ENCODE measurements around the gene FBXO24. TPM values are rescaled to one million over a fixed set of nuclear protein-coding genes. Genes with fewer than 3 reads are reported as not detected.

FBXO24 gene
- total and polyA plus RNA-seq, 9 of the 15 experiments (the other 6 are each of a cell fraction or from before 2014, with no cell fraction given), result 0.17 to 0.95 (median 0.50) TPM

DNA sequence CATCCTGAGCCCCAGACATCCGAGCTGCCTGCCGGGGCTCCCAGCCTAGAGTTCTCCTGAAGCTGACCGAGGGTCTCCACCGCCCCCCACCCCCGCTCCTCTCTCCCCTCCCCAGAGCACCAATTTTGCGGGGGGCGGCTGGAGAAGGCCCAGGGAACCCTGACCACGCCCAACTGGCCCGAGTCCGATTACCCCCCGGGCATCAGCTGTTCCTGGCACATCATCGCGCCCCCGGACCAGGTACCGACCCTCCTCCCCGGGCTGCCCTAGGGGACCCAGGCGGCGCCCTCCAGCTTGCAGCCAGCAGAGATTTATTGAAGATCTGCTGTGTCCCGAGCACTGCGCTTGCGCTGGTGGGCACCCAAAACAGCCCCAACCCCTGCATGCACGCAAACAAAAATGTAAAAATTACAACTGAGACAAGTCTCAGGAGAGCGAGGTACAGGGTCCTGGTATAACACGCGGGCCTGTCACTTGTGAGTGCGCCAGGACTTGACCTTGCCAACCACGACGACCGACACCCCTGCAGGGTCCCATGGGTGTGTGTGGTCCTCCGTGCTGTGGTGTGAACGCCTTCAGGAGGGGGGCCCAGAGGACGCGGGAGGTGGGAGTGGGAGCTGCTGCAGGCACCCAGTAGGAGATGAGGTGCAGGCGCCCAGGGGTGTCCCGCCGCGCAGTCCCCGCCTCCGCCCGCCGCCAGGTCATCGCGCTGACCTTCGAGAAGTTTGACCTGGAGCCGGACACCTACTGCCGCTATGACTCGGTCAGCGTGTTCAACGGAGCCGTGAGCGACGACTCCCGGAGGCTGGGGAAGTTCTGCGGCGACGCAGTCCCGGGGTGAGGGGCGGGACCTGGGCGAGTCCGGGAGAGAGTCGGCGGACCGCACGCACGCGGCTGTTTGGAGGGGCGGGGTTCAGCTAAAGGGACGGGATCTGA lies 19.1 kb downstream of the FBXO24 start (continued):
- peak; percentile 20 to 90 for TF ChIP-seq E2F6 (IDR thresholded peaks at IDR 0.05; ENCODE audit: borderline replicate concordance in 1 of 2, extremely low read depth in 1 of 2, insufficient read depth in 1 of 2, insufficient read length in 1 of 2, low read depth in 1 of 2, low read length in 1 of 2, poor library complexity in 1 of 2, severe bottlenecking in 1 of 2)
- TF ChIP-seq, protein P1, sequence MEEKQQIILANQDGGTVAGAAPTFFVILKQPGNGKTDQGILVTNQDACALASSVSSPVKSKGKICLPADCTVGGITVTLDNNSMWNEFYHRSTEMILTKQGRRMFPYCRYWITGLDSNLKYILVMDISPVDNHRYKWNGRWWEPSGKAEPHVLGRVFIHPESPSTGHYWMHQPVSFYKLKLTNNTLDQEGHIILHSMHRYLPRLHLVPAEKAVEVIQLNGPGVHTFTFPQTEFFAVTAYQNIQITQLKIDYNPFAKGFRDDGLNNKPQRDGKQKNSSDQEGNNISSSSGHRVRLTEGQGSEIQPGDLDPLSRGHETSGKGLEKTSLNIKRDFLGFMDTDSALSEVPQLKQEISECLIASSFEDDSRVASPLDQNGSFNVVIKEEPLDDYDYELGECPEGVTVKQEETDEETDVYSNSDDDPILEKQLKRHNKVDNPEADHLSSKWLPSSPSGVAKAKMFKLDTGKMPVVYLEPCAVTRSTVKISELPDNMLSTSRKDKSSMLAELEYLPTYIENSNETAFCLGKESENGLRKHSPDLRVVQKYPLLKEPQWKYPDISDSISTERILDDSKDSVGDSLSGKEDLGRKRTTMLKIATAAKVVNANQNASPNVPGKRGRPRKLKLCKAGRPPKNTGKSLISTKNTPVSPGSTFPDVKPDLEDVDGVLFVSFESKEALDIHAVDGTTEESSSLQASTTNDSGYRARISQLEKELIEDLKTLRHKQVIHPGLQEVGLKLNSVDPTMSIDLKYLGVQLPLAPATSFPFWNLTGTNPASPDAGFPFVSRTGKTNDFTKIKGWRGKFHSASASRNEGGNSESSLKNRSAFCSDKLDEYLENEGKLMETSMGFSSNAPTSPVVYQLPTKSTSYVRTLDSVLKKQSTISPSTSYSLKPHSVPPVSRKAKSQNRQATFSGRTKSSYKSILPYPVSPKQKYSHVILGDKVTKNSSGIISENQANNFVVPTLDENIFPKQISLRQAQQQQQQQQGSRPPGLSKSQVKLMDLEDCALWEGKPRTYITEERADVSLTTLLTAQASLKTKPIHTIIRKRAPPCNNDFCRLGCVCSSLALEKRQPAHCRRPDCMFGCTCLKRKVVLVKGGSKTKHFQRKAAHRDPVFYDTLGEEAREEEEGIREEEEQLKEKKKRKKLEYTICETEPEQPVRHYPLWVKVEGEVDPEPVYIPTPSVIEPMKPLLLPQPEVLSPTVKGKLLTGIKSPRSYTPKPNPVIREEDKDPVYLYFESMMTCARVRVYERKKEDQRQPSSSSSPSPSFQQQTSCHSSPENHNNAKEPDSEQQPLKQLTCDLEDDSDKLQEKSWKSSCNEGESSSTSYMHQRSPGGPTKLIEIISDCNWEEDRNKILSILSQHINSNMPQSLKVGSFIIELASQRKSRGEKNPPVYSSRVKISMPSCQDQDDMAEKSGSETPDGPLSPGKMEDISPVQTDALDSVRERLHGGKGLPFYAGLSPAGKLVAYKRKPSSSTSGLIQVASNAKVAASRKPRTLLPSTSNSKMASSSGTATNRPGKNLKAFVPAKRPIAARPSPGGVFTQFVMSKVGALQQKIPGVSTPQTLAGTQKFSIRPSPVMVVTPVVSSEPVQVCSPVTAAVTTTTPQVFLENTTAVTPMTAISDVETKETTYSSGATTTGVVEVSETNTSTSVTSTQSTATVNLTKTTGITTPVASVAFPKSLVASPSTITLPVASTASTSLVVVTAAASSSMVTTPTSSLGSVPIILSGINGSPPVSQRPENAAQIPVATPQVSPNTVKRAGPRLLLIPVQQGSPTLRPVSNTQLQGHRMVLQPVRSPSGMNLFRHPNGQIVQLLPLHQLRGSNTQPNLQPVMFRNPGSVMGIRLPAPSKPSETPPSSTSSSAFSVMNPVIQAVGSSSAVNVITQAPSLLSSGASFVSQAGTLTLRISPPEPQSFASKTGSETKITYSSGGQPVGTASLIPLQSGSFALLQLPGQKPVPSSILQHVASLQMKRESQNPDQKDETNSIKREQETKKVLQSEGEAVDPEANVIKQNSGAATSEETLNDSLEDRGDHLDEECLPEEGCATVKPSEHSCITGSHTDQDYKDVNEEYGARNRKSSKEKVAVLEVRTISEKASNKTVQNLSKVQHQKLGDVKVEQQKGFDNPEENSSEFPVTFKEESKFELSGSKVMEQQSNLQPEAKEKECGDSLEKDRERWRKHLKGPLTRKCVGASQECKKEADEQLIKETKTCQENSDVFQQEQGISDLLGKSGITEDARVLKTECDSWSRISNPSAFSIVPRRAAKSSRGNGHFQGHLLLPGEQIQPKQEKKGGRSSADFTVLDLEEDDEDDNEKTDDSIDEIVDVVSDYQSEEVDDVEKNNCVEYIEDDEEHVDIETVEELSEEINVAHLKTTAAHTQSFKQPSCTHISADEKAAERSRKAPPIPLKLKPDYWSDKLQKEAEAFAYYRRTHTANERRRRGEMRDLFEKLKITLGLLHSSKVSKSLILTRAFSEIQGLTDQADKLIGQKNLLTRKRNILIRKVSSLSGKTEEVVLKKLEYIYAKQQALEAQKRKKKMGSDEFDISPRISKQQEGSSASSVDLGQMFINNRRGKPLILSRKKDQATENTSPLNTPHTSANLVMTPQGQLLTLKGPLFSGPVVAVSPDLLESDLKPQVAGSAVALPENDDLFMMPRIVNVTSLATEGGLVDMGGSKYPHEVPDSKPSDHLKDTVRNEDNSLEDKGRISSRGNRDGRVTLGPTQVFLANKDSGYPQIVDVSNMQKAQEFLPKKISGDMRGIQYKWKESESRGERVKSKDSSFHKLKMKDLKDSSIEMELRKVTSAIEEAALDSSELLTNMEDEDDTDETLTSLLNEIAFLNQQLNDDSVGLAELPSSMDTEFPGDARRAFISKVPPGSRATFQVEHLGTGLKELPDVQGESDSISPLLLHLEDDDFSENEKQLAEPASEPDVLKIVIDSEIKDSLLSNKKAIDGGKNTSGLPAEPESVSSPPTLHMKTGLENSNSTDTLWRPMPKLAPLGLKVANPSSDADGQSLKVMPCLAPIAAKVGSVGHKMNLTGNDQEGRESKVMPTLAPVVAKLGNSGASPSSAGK (IDR thresholded peaks at IDR 0.05), result peak; percentile 89
- no peak for TF ChIP-seq MCM5 (IDR thresholded peaks at IDR 0.05; ENCODE audit: low read depth)
- TF ChIP-seq SNAPC5 (CRISPR knock-in tag; IDR thresholded peaks at IDR 0.05), result no peak
- TF ChIP-seq ZNF263 (CRISPR knock-in tag; IDR thresholded peaks at IDR 0.05; ENCODE audit: borderline replicate concordance), result no peak
- peak in 1 of 2 experiments; percentile 2; a peak in 1 of 4 replicates for TF ChIP-seq RCOR1 (IDR thresholded peaks at IDR 0.05; ENCODE audit: borderline replicate concordance in 1 of 2, low read depth in 2 of 2, low read length in 2 of 2)
- peak; percentile 93 for TF ChIP-seq ESRRA (IDR thresholded peaks at IDR 0.05; ENCODE audit: borderline replicate concordance, low read depth)
- TF ChIP-seq RB1 (IDR thresholded peaks at IDR 0.05; ENCODE audit: low read depth), result 0 out of 2 replicates have a peak, but pooled peaks have one; percentile 12
- TF ChIP-seq SMAD1 (IDR thresholded peaks at IDR 0.05; ENCODE audit: low read depth, low read length, partially characterized antibody), result no peak
- no peak for TF ChIP-seq CBX8 (IDR thresholded peaks at IDR 0.05; ENCODE audit: borderline replicate concordance, extremely low read depth, low read depth, low read length, poor library complexity, severe bottlenecking)
- peak; percentile 5; the same call in 1 of the 2 replicates for TF ChIP-seq ZKSCAN1 (IDR thresholded peaks at IDR 0.05; ENCODE audit: low read depth, low read length)
- peak; percentile 47 for TF ChIP-seq HNRNPLL (IDR thresholded peaks at IDR 0.05; ENCODE audit: low read depth, low read length, poor library complexity, severe bottlenecking)
